A549 treated with Hydrocortisone at 1 μM for 4 hours (cell line): Measurements from ENCODE around the gene DNAL4. TPM values are rescaled to one million over a fixed set of nuclear protein-coding genes. Genes with fewer than 3 reads are reported as not detected.

Source experiments
- total RNA-seq: library from RNA; stranded (reverse); fragments of 200-300 nt; extraction: Qiagen RNA extraction; gene quantifications from 5 replicates; pipeline ENCODE4 v1.2.3, GENCODE V29; 2022

Gene DNAL4
- total RNA-seq = 9.2 to 11.1 TPM (median 10.0 TPM) in 5 replicates

GRCh38 chr22:38793721-38794466 is at the start of gene DNAL4:
Gene DNAL4, minus strand, starts transcription at chr22:38794143. Its CDS starts 11,412 bp downstream, at chr22:38782731.

GRCh38 chr22:38755911-38756532 is 37.9 kb downstream of the DNAL4 start, which contains the start of gene SUN2:
Gene SUN2, minus strand, starts transcription at chr22:38755998. Its CDS starts 3,370 bp downstream, at chr22:38752628.

Other genes with a start within 250 kb of the DNAL4 start
- gene DMC1, start 224.0 kb downstream of the DNAL4 start, total RNA-seq = 2.8 to 5.4 TPM (median 3.7 TPM) in 5 replicates
- gene FAM227A, start 137.8 kb downstream of the DNAL4 start, total RNA-seq = 0.63 to 1.0 TPM (median 0.97 TPM) in 5 replicates
- gene CBY1, start 137.5 kb downstream of the DNAL4 start, total RNA-seq = 15.7 to 17.1 TPM (median 16.0 TPM) in 5 replicates
- 58.5 to 85.4 TPM (median 73.3 TPM) in 5 replicates for gene TOMM22, start 112.2 kb downstream of the DNAL4 start, total RNA-seq
- 25.4 to 34.4 TPM (median 28.8 TPM) in 5 replicates for gene JOSD1, start 93.2 kb downstream of the DNAL4 start, total RNA-seq
- 6.9 to 9.8 TPM (median 8.7 TPM) in 5 replicates for gene GTPBP1, start 88.2 kb downstream of the DNAL4 start, total RNA-seq
- gene SUN2, start 38.1 kb downstream of the DNAL4 start, total RNA-seq = 31.7 to 39.1 TPM (median 37.0 TPM) in 5 replicates
- gene NPTXR, start 49.9 kb upstream of the DNAL4 start, total RNA-seq = 7.9 to 10.8 TPM (median 9.8 TPM) in 5 replicates
- gene CBX6, start 78.1 kb upstream of the DNAL4 start, total RNA-seq = 25.8 to 31.4 TPM (median 27.8 TPM) in 5 replicates
- not detected in 5 replicates for gene APOBEC3A, start 163.5 kb upstream of the DNAL4 start, total RNA-seq
- gene APOBEC3B, start 188.2 kb upstream of the DNAL4 start, total RNA-seq = 25.2 to 30.3 TPM (median 28.0 TPM) in 5 replicates
- 25.6 to 27.4 TPM (median 26.1 TPM) in 5 replicates for gene APOBEC3C, start 220.1 kb upstream of the DNAL4 start, total RNA-seq
- gene APOBEC3D, start 227.0 kb upstream of the DNAL4 start, total RNA-seq = 0.13 to 0.34 TPM (median 0.14 TPM) in 5 replicates
- gene APOBEC3F, start 246.7 kb upstream of the DNAL4 start, total RNA-seq = 1.8 to 2.6 TPM (median 1.9 TPM) in 5 replicates